MM.1S (cell line): ENCODE results near the gene WDR37.

Experiments
- DNase-seq: peaks from one replicate; pipeline ENCODE4 v3.0.0-alpha.2; 2015
- H2AFZ ChIP-seq: fragments of 300-600 bp; sonication (generic); 2 replicates; pipeline ENCODE4 v1.6.0; 2016; ENCODE audit warnings: antibody characterized with exemption, low read length
- H3F3A ChIP-seq: fragments of 300-600 bp; sonication (generic); 2 replicates; pipeline ENCODE4 v1.6.1; 2016; ENCODE audit warnings: mild to moderate bottlenecking, antibody characterized with exemption, low read length, moderate library complexity, mixed read lengths; ENCODE audit not compliant: insufficient read depth
- H3K27ac ChIP-seq: fragments of 300-600 bp; sonication (generic); 2 replicates; pipeline ENCODE4 v1.5.1; 2016; ENCODE audit warnings: mild to moderate bottlenecking, low read length
- H3K27me3 ChIP-seq: fragments of 300-600 bp; sonication (generic); replicated peaks from 2 replicates; pipeline ENCODE4 v1.6.0; 2016; ENCODE audit warnings: low read length; ENCODE audit not compliant: insufficient read depth
- H3K36me3 ChIP-seq: fragments of 300-600 bp; sonication (generic); replicated peaks from 2 replicates; pipeline ENCODE4 v1.6.1; 2016; ENCODE audit warnings: mild to moderate bottlenecking, low read length, mixed read lengths; ENCODE audit not compliant: insufficient read depth
- H3K4me1 ChIP-seq: fragments of 300-600 bp; sonication (generic); 2 replicates; pipeline ENCODE4 v1.6.1; 2016; ENCODE audit warnings: low read length, mixed read lengths
- H3K4me2 ChIP-seq: fragments of 300-600 bp; sonication (generic); 2 replicates; pipeline ENCODE4 v1.6.0; 2016; ENCODE audit warnings: low read depth, low read length
- H3K4me3 ChIP-seq: fragments of 300-600 bp; sonication (generic); 2 replicates; pipeline ENCODE4 v1.5.1; 2016; ENCODE audit warnings: low read length, mixed read lengths
- H3K79me2 ChIP-seq: fragments of 300-600 bp; sonication (generic); 2 replicates; pipeline ENCODE4 v1.6.1; 2016; ENCODE audit warnings: mixed run types, low read length, mixed read lengths
- H3K9ac ChIP-seq: fragments of 300-600 bp; sonication (generic); 2 replicates; pipeline ENCODE4 v1.6.1; 2016; ENCODE audit warnings: low read length, mixed read lengths
- H3K9me2 ChIP-seq: fragments of 300-600 bp; sonication (generic); replicated peaks from 2 replicates; pipeline ENCODE4 v1.6.1; 2016; ENCODE audit warnings: mild to moderate bottlenecking, low read length, mixed read lengths; ENCODE audit not compliant: insufficient read depth
- H3K9me3 ChIP-seq: fragments of 300-600 bp; sonication (generic); replicated peaks from 2 replicates; pipeline ENCODE4 v1.6.1; 2016; ENCODE audit warnings: mild to moderate bottlenecking, low read length, mixed read lengths; ENCODE audit not compliant: insufficient read depth
- H4K20me1 ChIP-seq: fragments of 300-600 bp; sonication (generic); 2 replicates; pipeline ENCODE4 v1.6.1; 2016; ENCODE audit warnings: mild to moderate bottlenecking, low read length, moderate library complexity, mixed read lengths; ENCODE audit not compliant: insufficient read depth
- CTCF ChIP-seq: fragments of 300-600 bp; sonication (generic); IDR thresholded peaks from 2 replicates; pipeline ENCODE4 v1.5.1; 2016; ENCODE audit warnings: antibody characterized with exemption, low read length, mixed read lengths
- EZH2 ChIP-seq: fragments of 300-600 bp; sonication (generic); optimal IDR thresholded peaks from 2 replicates; pipeline ENCODE3; 2017; ENCODE audit warnings: low read depth, mild to moderate bottlenecking, antibody characterized with exemption, low read length, mixed read lengths
- EZH2phosphoT487 ChIP-seq: fragments of 300-600 bp; sonication (generic); IDR thresholded peaks from 2 replicates; pipeline ENCODE4 v1.6.1; 2018; ENCODE audit warnings: antibody characterized with exemption, low read length

Gene WDR37

GRCh38 chr10:1026578-1026977, 29.6 kb upstream of the WDR37 start:
- no peaks in the 10 kb centered on the region for H3F3A ChIP-seq
- no peaks in the 10 kb centered on the region for H3K27me3 ChIP-seq
- no peak overlapping the region for H3K9ac ChIP-seq
- no peaks in the 10 kb centered on the region for H3K36me3 ChIP-seq
- no peaks in the 10 kb centered on the region for H3K9me3 ChIP-seq
- no peaks in the 10 kb centered on the region for H3K4me1 ChIP-seq
- H2AFZ ChIP-seq = no peak overlapping the region
- H4K20me1 ChIP-seq = no peaks in the 10 kb centered on the region
- H3K4me2 ChIP-seq = no peak overlapping the region
- no peaks in the 10 kb centered on the region for H3K79me2 ChIP-seq
- H3K27ac ChIP-seq = no peak overlapping the region
- no peak for TF ChIP-seq EZH2phosphoT487
- TF ChIP-seq CTCF = no peak
- TF ChIP-seq EZH2 = no peak
- H3K9me2 ChIP-seq = no peaks in the 10 kb centered on the region
- DNase-seq = no peak
- H3K4me3 ChIP-seq = no peak overlapping the region

GRCh38 chr10:1029838-1030237, 26.3 kb upstream of the WDR37 start:
- Histone ChIP-seq H3F3A (no peaks in the 10 kb centered on the region), H2AFZ (no peak overlapping the region), H3K27me3 (no peaks in the 10 kb centered on the region), H3K79me2 (no peaks in the 10 kb centered on the region), H4K20me1 (no peaks in the 10 kb centered on the region), H3K4me3 (no peak overlapping the region), H3K27ac (no peak overlapping the region), H3K9me3 (no peaks in the 10 kb centered on the region), H3K9me2 (no peaks in the 10 kb centered on the region), H3K4me2 (no peak overlapping the region), H3K36me3 (no peaks in the 10 kb centered on the region), H3K4me1 (no peaks in the 10 kb centered on the region), H3K9ac (no peak overlapping the region)
- no peak for DNase-seq
- TF ChIP-seq EZH2 (no peak), CTCF (no peak), EZH2phosphoT487 (no peak)

- no peaks in the 10 kb centered on the region for H3K9me3 ChIP-seq
- H3K9me2 ChIP-seq = no peaks in the 10 kb centered on the region
- H3F3A ChIP-seq = 0 out of 2 replicates have a peak, but pooled peaks cover 5% of the 10 kb centered on the region
- no peaks in the 10 kb centered on the region for H3K79me2 ChIP-seq
- no peak overlapping the region for H3K4me3 ChIP-seq
- no peaks in the 10 kb centered on the region for H3K4me1 ChIP-seq
- no peak overlapping the region for H3K4me2 ChIP-seq
- no peak overlapping the region for H3K27ac ChIP-seq
- H3K27me3 ChIP-seq = no peaks in the 10 kb centered on the region
- no peaks in the 10 kb centered on the region for H4K20me1 ChIP-seq
- no peak for DNase-seq
- H3K36me3 ChIP-seq = no peaks in the 10 kb centered on the region
- no peak for TF ChIP-seq EZH2
- H2AFZ ChIP-seq = no peak overlapping the region
- H3K9ac ChIP-seq = no peak overlapping the region
Observed at GRCh38 chr10:1033601-1034000, 22.6 kb upstream of the WDR37 start.

GRCh38 chr10:1034758-1035157, 21.4 kb upstream of the WDR37 start:
- Histone ChIP-seq H3K9me2 (no peaks in the 10 kb centered on the region), H3K36me3 (peaks cover 3% of the 10 kb centered on the region; the same call in 1 of the 2 replicates), H3K79me2 (no peaks in the 10 kb centered on the region), H3K9me3 (no peaks in the 10 kb centered on the region), H3K4me3 (no peak overlapping the region), H3K9ac (no peak overlapping the region), H3K4me2 (no peak overlapping the region), H3K4me1 (no peaks in the 10 kb centered on the region), H3K27ac (no peak overlapping the region), H4K20me1 (no peaks in the 10 kb centered on the region), H3K27me3 (no peaks in the 10 kb centered on the region), H3F3A (0 out of 2 replicates have a peak, but pooled peaks cover 5% of the 10 kb centered on the region), H2AFZ (no peak overlapping the region)
- TF ChIP-seq CTCF (no peak), EZH2phosphoT487 (no peak), EZH2 (no peak)
- DNase-seq = no peak
